GM19025 (cell line): ENCODE results near the gene TBC1D5.

Source experiments
- ATAC-seq: cut with Tn5 transposase; IDR thresholded peaks from one replicate; pipeline ENCODE4 v1.9.1; 2021; ENCODE audit warnings: mild to moderate bottlenecking, low read depth, moderate library complexity; ENCODE audit not compliant: unreplicated experiment

Gene TBC1D5

DNA sequence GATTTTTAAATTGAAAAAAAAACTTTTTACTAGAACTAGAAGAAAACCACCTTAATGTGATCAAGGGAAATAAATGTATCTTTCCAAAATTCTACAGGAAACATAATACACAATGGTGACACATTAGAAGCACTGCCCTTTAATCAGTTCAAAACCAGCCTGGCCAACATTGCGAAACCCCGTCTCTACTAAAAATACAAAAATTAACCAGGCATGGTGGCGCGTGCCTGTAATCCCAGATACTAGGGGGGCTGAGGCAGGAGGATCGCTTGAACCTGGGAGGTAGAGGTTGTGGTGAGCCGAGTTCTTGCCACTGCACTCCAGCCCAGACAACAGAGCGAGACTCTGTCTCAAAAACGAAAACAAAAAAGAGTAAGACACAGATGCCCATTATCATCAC is 134.5 kb downstream of the TBC1D5 start:
- no peak for ATAC-seq

DNA sequence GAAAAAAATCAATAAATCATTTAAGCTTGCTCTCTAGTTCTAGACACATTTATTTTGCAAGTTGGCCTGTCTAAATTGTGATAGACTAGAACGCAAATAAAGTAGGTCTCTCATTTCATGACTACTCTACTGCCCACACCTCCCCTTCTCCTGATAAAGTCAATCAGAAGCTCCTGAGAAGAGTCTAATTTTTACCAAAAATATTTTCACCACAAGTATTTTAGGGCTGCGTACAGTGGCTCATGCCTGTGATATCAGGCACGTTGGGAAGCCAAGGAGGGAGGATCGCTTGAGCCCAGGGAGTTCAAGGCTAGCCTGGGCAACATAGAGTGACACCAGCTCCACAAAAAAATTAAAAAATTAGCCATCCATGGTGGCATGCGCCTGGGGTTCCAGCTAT is 136.5 kb downstream of the TBC1D5 start:
- no peak for ATAC-seq

- ATAC-seq, result no peak
Observed at GRCh38 chr3:17605032-17605431, 137.4 kb downstream of the TBC1D5 start.

DNA sequence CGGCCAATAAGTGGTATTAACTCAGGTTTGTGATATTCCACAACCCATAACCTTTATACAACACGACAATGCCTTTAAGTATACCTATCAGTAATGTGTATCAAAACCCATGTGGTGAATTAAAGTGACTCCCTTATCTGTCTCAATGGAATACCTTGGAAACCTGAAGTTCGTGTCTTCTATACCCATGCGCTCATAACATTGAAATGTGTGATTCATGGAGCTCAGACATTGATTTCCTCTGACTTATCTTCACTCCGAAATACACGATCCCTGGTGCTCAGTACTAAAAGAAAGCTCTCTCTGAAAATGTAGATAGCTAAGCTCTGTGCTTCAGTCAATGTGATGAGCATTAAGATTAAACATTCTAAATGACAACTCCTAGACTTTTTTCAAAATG is 140.3 kb downstream of the TBC1D5 start:
- no peak for ATAC-seq

DNA sequence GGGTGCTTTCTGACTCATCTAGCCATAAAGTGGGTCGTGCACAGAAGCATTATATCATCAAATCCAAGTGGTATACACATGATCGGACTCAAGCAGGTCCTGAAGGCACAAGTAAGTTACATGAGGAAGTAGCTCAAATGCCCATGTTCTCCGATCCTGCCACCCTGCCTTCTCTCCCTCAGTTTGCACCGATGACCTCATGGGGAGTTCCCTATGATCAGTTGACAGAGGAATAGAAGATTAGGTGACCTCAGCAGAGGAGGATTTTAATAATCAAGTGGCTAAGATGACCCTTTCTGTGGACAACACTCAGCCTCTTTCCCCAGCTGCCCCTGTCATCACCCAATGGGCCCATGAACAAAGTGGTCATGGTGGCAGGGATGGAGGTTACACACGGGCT is 149.5 kb downstream of the TBC1D5 start:
- no peak for ATAC-seq

DNA sequence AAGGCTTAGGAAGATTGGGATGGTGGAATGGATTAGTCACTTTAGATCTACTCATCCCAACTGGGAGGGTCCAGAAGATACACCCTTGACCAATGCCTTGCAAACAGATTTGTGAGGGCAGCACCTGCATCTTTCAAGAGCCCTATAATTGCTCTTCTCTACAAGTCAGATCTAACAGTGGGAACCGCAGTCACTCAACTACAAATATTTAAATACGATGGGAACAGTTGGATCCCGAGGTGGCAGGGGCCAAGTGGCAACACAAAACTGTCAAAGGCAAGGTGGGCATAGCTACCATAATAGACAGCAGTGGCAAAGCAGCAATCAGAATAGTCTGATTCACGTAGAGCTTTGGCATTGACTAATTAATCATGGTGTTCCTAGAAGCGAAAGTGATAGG is 152.0 kb downstream of the TBC1D5 start:
- ATAC-seq, result no peak

GRCh38 chr3:17589888-17590287 is 152.5 kb downstream of the TBC1D5 start:
- ATAC-seq, result no peak

DNA sequence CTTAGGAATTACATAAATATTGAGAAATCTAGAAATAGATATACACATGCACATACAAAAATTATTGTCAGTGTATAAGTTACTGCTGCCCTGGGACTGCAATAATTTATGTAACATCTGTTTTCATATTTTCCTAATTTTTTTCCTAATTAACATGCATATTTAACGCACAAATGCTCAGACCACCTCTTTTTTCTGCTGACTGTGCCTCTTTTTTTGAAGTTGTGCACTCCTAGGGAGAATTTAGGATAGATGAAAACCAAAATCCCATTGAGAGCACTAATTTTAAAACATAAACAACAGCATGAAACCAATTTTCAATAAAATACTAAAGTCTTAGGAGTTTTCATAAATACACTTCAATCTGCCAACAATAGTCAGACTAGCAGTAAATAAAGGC is 154.0 kb downstream of the TBC1D5 start:
- ATAC-seq, result no peak

DNA sequence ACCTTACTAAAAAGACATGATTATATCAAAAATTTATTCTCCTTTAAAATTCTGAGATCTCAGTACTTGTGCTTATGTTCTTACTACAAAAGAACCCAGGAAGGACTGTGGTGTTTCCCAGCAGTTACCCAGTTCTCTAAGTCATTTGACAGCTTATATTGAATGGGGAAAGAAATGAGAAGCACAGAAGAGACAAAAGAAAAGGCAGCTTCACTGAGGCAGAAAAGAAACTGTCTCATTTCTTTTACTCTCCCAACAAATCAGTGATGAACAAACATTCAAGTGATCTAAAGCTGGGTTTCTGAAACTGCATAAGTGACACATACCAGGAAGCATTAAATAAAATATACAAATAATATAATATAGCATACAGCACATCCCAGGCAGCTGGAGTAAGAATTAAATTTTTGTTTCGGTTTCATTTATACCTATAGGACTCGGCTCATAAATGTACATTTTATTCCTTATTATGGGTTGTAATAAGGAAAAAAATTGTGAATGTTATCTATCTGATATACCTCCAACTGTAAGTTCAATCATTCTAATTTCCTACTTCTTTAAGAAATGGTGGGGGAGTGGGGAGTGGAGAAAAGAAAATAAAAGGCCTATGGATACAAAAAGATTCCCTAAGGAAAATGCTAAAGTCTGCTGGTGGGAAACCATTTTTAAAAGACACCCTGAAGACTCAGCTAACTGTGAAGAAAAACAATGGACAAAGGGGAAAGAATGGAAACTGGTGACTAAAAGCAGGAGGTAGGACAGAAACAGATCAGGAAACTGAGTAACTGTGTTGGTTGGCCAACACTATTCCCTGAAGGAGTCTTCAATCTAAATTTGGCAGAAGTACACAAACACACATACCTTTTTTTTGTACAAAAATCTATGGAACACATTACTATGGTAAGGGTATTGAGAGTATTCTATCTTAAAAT is 156.8 kb downstream of the TBC1D5 start:
- no peak for ATAC-seq

DNA sequence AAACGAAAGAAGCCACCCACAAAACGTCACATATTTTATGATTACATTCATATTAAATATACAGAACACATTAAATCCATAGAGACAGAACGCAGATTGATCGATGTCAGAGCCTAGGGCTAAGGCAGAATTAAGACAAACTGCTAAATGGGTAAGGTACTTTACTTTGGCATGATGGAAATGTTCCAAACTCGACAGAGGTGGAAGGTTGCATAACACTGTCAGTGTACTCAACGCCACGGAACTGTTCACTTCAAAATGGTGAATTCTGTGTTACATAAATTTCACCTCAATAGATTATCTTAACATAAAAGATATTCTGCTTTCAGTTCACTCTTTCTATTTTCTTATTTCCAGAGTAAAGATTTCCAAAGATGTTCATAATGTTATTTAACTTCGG is 158.4 kb downstream of the TBC1D5 start:
- ATAC-seq, result no peak

GRCh38 chr3:17583530-17583929 is 158.9 kb downstream of the TBC1D5 start:
- ATAC-seq, result no peak

DNA sequence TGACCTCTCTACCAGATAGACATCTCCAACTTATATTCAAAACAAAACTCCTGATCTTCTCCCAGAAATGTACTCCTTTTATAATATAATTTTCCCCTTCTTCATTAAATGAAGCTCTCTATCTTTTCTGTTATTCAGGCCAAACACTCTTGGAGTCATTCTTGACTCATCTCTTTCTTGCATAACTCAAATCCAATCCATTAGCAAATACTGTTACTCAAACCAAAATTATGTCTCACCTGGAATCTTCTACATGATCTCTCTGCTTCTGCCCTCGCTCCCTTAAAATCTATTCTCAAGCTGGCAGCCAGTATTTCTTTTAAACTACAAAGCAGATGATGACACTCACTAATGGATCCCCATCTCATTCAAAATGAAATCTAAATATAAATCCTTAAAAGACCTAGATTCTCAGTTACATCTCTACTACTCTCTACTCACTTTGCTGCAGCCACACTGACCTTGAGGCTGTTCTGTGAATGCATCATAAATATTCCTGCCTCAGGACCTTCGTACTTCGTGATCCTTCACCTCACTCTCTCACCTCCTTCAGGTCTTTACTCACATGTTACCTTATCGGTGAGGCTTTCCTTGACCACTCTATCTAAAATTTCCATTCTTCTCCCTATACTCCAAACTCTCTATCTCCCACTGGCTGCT is 160.9 kb downstream of the TBC1D5 start:
- no peak for ATAC-seq

GRCh38 chr3:17580901-17581300 is 161.5 kb downstream of the TBC1D5 start:
- ATAC-seq, result no peak

DNA sequence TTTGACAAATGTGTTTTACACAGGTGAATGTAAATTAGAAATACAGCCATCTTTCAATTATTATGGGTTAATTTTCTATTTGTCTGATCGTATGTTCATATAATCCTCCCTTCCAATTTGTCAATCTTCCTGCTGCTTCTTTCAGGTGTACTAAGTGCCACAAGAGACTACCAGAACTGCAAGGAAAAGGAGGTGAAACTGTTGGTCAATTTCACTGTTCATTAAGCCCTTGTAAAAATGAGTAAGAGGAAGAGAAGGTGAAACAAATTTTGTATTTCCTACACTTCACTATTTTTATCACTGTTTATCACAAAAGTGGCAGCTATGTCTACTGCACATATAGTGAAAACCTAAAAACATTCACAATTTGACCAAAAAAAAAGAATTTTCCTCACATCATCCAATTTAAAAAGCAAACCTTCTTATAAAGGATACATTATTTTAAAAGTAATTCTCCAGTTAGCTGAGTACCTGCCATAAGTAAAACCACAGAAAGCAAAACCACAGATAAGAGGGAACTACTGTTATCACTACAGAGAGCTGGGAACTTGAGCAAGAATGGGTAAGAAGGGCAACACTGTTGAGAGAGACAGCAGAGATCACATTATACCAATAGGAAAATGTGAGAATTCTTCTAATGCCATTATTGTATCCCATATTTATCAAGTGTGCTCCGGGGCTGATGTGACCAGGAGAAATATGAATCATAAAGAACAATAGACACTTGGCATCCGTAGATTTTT is 163.0 kb downstream of the TBC1D5 start:
- ATAC-seq, result peak; percentile 89

DNA sequence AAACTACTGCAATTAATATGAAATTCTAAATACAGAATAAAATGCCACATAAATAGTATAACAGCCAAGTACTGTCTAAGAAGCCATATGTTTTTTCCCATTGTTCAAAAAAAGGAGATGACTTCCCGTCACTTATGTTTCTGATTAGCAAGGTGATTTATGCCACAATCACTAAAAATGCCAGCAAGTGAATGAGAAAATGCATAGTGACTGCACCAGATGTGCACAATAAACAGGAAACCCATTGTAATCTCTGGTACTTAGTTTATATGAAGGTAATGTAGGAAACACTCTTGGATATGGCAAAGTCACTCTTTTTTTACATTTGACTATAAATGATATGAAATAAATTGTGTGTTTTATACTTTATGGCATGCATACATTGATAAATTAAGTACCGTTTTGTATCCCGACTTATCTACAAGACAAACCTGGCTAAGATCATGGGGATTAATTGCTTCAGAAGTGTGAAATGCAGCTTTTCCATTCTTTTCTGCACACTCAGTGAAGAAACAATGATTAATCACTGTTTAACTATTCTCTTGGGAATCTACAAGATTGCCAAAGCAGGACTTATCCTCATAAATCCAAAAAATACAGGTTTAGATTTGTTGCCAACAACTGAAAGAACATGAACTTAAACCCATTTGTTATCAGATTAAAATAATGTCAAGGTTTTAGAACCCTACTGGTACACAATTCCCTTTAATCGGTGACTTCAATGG is 164.5 kb downstream of the TBC1D5 start:
- no peak for ATAC-seq

GRCh38 chr3:17573396-17573795 is 169.0 kb downstream of the TBC1D5 start:
- peak; percentile 70 for ATAC-seq

- no peak for ATAC-seq
Observed at GRCh38 chr3:17571686-17572085, 170.7 kb downstream of the TBC1D5 start.

DNA sequence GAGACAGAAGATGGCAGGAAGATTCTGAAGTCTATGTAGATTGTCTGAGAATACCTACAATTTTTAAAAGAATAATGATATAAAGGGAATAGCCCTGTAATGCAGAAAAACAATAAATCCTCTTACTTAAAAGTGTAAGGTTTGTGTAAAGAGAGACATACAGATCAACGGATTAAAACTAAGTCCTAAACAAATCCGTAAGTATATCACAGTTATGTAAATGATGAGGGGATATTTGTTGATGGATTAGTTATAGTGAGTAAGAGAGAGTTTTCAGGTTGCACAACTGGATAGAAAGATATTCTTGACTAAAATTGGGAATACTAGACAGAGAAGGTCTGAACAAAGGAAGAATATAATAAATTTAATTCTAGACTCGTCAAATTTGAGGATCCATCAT is 179.6 kb downstream of the TBC1D5 start:
- no peak for ATAC-seq

DNA sequence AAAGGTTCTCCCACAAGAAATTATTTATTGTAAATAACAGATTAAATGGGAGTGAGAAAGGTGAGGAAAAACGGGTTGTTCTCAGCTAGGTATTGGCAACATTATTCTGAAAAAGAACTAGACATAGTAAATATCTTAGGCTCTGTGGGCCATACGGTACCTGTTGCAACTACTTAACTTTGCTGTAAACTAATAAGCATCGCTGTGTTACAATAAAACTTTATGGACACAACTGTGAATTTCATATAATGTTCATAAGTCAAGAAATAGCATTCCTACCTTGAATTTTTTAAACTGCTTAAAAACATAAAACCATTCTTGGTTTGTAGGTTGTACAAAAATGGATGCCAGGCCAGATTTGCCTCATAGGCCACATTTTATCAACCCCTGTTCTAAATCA is 183.9 kb downstream of the TBC1D5 start:
- no peak for ATAC-seq

DNA sequence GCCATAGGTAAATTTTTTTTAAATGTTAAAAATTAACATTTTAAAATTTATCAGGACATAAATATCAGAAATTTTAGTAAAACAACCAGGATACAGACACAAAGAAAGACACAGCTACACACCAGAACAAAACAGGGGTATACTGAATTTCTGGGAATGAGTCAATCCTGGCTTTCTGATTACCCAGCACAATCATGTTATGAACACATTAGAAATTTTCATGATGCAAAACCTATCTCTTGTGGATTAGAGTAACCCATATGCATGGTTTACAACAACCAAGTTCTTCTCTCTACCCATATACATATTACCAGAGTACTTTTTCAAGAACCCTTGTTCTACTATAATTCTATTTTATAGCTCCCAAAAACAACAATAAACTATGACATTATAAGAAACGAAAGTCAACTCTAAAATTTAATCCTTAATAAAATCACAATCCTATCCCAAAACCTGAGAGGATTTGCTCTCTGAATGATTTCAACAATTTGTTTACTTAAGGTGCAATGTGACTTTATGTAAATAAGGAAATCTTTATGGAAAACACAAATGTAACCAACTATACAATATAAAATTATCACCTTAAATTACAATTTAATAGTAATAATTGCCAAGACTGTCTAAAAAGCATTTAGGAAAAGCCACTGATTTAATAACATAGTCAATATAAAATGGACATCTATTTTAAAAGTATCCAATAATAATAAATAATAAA is 184.5 kb downstream of the TBC1D5 start:
- ATAC-seq, result no peak
